ENCODE data around the gene STX1A. TPM values are rescaled to one million over a fixed set of nuclear protein-coding genes. Genes with fewer than 3 reads are reported as not detected.

The STX1A gene
- total and polyA plus RNA-seq, 11 donors, result 1.1 to 3.6 (median 1.7) TPM

DNA sequence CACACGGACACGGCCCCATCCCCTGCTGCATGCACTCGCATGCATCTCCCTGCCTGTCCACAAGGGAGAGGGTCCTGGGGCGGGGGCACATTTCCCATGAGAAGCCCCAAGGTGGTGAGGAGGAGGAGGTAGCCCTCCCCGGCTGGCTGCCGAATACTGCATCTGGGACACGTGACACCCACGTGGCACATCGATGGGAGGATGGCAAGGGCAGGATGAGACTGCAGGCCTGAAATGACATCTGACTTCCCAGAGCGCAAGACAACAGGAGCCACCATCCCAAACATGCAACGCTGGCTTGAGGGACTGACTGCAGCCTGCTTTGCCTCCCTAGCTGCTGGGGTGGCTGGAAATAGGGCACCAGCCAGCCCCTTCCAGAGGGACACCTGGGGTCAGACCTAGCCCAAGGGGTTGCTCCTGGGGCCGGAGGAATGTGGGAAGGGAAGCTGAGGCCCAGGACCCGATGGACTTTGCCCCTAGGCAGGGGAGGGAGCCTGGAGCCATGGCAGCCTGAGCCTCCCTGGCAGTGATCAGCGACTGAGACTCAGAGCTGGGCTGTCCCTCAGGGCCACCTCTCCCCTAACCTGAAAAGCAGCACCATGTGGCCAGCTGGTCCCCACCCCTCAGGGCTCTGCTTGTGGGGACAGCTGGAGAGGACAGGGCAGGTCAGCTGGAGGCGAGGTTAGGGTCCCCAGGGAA, 19.9 kb downstream of the STX1A start:
- no peaks in the 10 kb centered on the region for H3K27me3 ChIP-seq
- no peak overlapping the region for H3K4me3 ChIP-seq
- H3K4me1 ChIP-seq, result peaks cover 0 to 6% (median 0%) of the 10 kb centered on the region in 12 donors
- DNase-seq (peak in 1 of 5 donors; percentile 38), ATAC-seq (no peak)
- H3K36me3 ChIP-seq, result peaks cover 0 to 60% (median 48%) of the 10 kb centered on the region in 9 donors
- intact Hi-C loops (cut with DNase I), result no loop called here
- no peak overlapping the region for H3K27ac ChIP-seq
- no peak for TF ChIP-seq CTCF (IDR thresholded peaks at IDR 0.05)
- no peak for TF ChIP-seq POLR2A (IDR thresholded peaks at IDR 0.05)
- 80 to 88% (median 85%) methylated on average over 12 to 15 of the region's 15 CpGs for WGBS, 4 donors
- no peaks in the 10 kb centered on the region for H3K9me3 ChIP-seq

DNA sequence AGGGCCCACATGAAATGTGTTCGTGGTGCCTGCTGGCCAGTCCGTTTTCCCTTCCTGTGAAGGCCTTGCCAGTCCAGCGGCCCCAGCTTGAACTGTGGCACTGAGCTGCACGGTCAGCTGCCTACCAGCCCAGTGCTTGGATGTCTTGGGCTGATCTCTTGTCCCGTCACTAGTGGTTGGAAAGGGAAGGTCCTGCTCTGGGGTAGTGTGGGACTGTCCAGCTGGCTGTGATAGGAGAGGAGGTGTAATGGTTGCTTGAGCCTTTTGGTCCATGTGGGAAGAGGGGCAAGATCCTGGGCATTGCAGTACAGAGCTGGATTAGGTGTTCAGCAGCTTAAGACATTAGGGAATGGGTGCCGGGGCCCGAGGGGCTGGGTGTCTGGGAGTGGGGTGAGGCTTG, 21.1 kb downstream of the STX1A start:
- Histone ChIP-seq H3K36me3 (peaks cover 0 to 71% (median 59%) of the 10 kb centered on the region in 9 donors), H3K27ac (no peak overlapping the region), H3K9me3 (no peaks in the 10 kb centered on the region), H3K27me3 (no peaks in the 10 kb centered on the region), H3K4me1 (no peaks in the 10 kb centered on the region), H3K4me3 (no peak overlapping the region)
- no peak for ATAC-seq
- DNase-seq, result no peak
- intact Hi-C loops (cut with DNase I), result no loop called here
- 87 to 96% (median 88%) methylated on average over 7 of the region's 7 CpGs for WGBS, 4 donors
- TF ChIP-seq CTCF (IDR thresholded peaks at IDR 0.05), result no peak
- no peak for TF ChIP-seq POLR2A (IDR thresholded peaks at IDR 0.05)

GRCh38 chr7:73696372-73696771, 23.1 kb downstream of the STX1A start:
- Histone ChIP-seq H3K4me1 (no peaks in the 10 kb centered on the region), H3K9me3 (no peaks in the 10 kb centered on the region), H3K36me3 (peaks cover 0 to 86% (median 79%) of the 10 kb centered on the region in 9 donors), H3K27me3 (no peaks in the 10 kb centered on the region), H3K27ac (no peak overlapping the region), H3K4me3 (no peak overlapping the region)
- no peak for TF ChIP-seq POLR2A (IDR thresholded peaks at IDR 0.05)
- TF ChIP-seq CTCF (IDR thresholded peaks at IDR 0.05), result no peak
- 89 to 95% (median 94%) methylated on average over 4 of the region's 4 CpGs for WGBS, 4 donors
- ATAC-seq (no peak), DNase-seq (no peak)
- intact Hi-C loops (cut with DNase I), result no loop called here

DNA sequence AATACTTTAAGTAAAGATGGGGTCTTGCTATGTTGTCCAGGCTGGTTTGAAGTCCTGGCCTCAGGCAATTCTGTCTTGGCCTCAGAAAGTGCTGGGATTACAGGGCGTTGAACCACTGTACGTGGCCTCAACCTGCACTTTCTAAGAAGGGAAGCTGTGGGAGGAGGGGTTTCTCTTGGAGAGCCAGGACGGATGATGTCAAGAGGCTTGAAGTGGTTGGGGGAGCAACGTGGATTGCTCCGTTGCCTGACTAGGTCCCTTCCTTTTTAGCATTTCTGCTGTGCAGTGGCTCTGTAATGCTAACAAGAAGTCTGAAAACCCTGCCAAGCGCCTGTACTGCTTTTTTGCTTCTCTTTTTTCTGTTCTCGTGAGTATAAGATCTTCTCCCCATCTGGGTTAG, 28.8 kb downstream of the STX1A start:
- Histone ChIP-seq H3K27me3 (no peaks in the 10 kb centered on the region), H3K9me3 (no peaks in the 10 kb centered on the region), H3K36me3 (peaks cover 0 to 91% (median 85%) of the 10 kb centered on the region in 9 donors), H3K4me3 (no peak overlapping the region), H3K27ac (no peak overlapping the region), H3K4me1 (no peaks in the 10 kb centered on the region)
- DNase-seq, result no peak
- intact Hi-C loops (cut with DNase I), result no loop called here
- WGBS, 4 donors, result 75 to 89% (median 77%) methylated on average over 7 of the region's 7 CpGs
- ATAC-seq, result no peak
- TF ChIP-seq POLR2A (IDR thresholded peaks at IDR 0.05) (no peak), CTCF (IDR thresholded peaks at IDR 0.05) (no peak)

Data from heart left ventricle (tissue), 16 donors.